GM19468 (cell line): ENCODE data around the gene KCND2.

ENCODE experiments used
- ATAC-seq: cut with Tn5 transposase; IDR thresholded peaks from one replicate; pipeline ENCODE4 v1.9.1; 2021; ENCODE audit warnings: mild to moderate bottlenecking, moderate library complexity, moderate number of reproducible peaks; ENCODE audit not compliant: unreplicated experiment; ENCODE audit errors: extremely low read depth

KCND2 gene

DNA sequence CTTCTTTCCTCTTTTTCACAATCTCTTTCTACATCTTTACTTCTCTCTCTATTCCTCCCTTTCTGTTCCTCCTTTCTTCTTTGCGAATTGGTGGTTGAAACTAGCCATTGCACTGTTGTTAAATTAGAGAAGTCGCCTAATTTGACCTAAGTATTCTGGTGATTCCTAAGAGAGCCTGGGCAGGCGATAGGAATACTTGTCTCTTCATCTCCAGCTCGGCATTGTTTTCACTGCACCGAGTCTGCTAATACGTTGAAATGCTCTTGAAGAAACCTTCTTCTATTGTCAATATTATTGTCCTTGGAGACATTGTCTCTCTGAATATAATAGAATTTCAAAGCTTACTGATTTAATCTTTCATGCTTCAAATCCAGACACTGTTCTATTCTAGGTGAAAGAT, 31.7 kb downstream of the KCND2 start:
- ATAC-seq = no peak

GRCh38 chr7:120307991-120308545, 35.1 kb downstream of the KCND2 start:
- ATAC-seq = no peak

DNA sequence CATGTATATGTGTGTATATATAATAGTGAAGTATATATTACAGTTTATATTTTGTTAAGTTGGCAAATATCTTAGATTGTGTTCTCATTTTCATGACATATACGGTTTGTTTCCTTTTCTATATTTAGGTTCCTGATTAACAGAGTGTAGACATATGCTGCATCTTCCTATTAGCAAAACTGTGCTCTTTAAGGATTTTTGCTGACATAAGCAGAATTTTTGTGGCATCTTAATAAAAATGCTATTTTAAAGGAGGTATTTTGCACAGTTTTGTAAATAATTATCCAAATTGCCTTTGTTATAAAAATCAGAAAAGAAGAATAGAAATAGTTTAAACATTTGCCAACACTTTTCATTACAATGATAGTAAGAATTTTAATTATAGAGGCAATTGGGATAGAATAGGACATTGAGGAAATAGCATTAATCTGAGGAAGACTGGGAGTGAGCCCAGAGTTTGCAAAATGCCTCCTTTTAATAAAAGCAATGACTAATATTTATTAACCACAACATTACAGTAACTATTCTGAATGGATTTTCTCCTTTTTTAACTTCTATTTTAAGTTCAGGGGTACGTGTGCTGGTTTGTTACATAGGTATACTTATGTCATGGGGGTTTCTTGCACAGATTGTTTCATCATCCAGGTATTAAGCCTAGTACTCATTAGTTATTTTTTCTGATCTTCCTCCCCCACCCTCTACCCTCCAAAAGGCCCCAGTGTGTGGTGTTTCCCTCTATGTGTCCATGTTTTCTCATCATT, 38.2 kb downstream of the KCND2 start:
- ATAC-seq = no peak

DNA sequence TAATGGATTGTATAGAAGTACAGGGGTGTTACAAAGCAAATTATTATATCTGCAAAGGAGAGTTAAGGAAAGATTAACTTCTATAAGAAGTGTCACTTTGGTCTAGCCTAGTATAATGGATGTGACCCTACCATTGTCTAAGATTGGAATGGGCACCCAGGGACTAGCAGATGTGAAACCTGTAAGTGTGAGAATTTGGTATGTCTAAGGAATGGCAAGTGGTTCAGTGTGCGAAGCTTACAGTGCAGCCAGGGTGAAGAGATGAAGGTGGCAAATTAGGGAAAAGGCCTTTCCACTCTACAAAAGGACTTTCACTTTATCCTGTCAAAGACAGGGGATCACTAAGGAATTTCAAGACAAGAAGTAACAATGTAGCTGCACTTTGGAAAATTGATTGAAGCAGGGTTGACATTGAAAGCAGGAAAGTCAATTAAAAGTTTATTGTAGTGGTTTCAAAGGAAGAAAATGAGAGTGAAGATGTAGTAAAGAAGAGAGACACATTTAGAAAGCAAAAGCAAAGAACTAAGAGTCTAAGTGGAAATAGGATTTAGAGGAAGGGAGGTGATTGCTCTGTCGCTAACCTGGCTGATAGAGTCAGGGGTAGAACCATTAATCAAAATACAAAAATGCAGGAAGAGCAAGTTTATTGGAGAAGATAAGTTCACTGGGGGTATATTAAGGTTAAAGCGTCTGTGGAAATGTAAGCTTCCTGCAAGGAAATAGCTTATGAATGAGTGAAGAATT, 47.4 kb downstream of the KCND2 start:
- ATAC-seq = no peak

DNA sequence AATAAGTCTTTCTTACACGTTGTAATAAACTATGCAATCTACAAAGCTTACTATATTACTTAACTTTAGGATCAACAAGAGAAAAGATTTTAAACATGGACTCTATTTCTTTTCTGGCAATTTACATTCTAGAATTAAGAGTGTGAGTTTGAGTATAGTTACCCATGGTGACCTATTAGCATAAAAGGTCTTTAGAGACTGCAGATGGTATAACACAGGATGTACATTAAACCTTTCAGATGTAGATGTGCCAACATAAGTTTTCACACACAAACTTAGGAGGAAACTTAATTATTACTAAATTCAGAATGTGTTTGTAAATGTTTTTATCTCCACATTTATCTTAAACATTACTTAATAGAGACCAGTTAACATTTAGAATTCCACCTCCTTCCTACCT, 54.1 kb downstream of the KCND2 start:
- ATAC-seq = no peak

DNA sequence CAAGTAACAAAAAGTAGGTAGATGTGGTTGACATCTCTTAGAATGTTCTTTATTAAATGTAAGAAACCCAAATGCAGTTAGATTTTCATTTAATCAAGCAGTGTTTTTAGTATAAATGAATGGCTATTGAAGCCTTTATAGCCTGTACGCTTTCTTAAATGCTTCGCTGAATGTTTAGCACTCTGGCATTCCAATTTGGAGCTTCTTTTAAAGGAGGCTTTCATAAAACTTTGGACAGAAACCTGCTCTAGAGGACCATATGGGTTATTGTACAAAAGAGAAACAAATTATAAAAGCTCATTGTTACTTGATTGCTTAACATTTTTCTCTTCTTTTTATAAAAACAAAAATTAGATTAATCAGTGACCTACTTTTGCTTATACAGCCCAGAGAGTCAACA, 59.5 kb downstream of the KCND2 start:
- ATAC-seq = no peak

- peak; percentile 94 for ATAC-seq
Measured at GRCh38 chr7:120334475-120334874, 61.5 kb downstream of the KCND2 start.

DNA sequence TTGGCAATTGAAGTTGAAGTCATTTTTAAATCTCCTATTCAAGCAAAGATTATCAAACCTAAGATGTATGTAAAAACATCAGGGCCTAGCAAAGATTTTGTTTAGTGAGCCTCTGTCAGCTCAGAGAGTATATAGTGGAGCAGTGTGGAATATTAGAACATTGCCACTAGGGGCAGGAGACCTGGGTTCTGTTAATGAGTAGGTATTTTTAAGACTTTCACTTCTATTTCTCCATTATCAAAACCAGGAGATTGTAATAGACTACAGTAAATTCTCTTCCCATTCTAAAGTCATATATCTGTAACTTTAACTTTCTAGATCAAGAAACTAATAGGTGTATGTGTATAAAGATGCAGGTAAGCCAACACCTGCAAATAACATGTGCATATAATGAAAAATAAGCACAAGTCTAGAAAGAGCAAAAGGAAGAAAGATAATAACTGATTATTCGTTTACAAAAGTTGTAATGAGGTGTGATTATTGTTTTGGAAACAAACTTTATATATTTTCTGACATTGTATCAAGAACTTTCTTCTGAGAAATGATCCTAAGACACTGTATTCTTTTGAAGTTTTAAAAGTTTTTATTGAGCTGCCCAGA, 64.4 kb downstream of the KCND2 start:
- no peak for ATAC-seq

DNA sequence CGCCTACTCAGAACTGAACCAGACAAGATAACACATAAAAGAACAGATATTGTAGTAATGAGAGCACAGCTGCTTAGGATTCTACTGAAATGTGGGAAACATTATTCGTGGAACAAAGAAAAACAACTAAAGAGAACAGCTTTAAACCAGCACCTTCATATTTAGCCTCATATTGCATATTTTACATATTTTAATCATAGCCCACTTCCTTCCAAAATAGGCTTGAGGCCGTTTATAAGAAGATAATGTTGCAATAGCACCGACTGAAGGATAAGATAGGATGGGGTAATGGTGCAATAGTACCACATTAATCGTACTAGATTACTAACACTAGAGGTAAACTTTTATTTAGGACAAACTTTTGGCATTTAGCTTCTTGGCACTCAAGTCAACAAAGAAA, 71.3 kb downstream of the KCND2 start:
- ATAC-seq = no peak

- no peak for ATAC-seq
Measured at GRCh38 chr7:120353171-120353570, 80.2 kb downstream of the KCND2 start.

GRCh38 chr7:120360918-120361317, 87.9 kb downstream of the KCND2 start:
- ATAC-seq = peak; percentile 88

DNA sequence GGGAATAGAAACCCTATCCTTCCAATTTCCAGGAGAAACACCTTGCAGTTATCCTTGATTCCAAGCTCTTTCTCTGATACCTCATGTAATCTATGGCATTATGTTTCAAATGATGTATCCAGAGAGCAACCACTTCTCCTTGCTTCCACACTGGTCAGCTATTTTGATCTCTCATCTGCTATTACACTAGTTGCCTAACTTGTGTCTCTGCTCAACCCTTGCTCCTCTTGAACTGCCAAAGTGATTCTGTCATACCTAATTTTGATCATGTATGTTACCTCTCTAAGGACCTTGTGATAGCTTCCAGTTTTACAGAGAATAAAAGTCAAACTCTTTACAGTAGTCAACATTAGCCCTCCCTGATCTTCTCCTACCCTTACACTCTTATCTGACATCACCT, 90.4 kb downstream of the KCND2 start:
- ATAC-seq = no peak

- ATAC-seq = no peak
Measured at GRCh38 chr7:120370954-120371353, 98.0 kb downstream of the KCND2 start.

- ATAC-seq = no peak
Measured at GRCh38 chr7:120373174-120373573, 100.2 kb downstream of the KCND2 start.

- no peak for ATAC-seq
Measured at GRCh38 chr7:120394595-120394994, 121.6 kb downstream of the KCND2 start.

GRCh38 chr7:120395526-120396019, 122.6 kb downstream of the KCND2 start:
- no peak for ATAC-seq

DNA sequence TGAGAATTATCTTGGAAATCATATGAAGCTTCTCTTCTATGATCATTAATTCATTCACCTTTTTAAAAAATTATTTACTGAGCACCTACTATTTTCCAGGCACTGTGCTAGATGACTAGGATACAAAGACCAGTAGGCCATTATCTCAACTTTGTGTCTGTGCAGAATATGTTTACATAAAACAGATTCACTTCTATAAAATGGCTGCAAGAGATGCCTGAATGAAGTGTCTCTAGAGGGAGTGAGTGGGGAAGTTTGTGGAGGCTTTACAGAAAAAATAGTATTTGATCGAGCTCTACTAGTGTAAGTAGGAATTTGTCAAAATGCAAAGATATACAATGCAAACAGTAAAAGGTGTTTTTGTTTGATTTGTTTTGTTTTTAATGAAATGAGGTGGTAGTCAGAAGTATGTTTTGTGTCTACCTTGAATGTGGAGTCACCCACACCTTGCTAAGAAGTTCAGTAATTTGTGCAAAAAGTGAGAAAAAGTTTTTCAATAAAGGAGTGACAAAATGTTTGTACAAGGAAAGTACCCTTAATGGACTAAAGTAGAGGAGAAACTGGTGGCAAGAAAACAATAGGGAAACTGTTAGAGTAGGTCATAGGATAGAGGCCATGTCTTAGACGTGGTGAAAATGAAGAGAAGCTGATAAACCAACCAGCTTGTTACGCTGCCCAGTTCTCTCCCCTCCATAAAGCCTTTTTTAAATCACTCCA, 125.5 kb downstream of the KCND2 start:
- no peak for ATAC-seq

GRCh38 chr7:120400806-120401455, 128.0 kb downstream of the KCND2 start:
- ATAC-seq = no peak

- ATAC-seq = peak; percentile 62
Measured at GRCh38 chr7:120402079-120402767, 129.2 kb downstream of the KCND2 start.
